Hepatocyte (in vitro differentiated cells): Measurements from ENCODE around the gene MPP1.

ENCODE experiments used
- CTCF ChIP-seq: fragments of 200-600 bp; sonication (generic); IDR thresholded peaks from 2 replicates; pipeline ENCODE4 v1.5.1; 2016; ENCODE audit warnings: antibody characterized with exemption, mild to moderate bottlenecking; ENCODE audit not compliant: poor library complexity
- EZH2 ChIP-seq: fragments of 200-600 bp; sonication (generic); IDR thresholded peaks from 2 replicates; pipeline ENCODE4 v1.6.1; 2016; ENCODE audit warnings: antibody characterized with exemption, mild to moderate bottlenecking, borderline replicate concordance
- EZH2phosphoT487 ChIP-seq: fragments of 200-600 bp; sonication (generic); IDR thresholded peaks from one replicate; pipeline ENCODE4 v1.6.1; 2018; ENCODE audit warnings: antibody characterized with exemption, mild to moderate bottlenecking, low read depth, moderate library complexity; ENCODE audit not compliant: unreplicated experiment, severe bottlenecking

DNA sequence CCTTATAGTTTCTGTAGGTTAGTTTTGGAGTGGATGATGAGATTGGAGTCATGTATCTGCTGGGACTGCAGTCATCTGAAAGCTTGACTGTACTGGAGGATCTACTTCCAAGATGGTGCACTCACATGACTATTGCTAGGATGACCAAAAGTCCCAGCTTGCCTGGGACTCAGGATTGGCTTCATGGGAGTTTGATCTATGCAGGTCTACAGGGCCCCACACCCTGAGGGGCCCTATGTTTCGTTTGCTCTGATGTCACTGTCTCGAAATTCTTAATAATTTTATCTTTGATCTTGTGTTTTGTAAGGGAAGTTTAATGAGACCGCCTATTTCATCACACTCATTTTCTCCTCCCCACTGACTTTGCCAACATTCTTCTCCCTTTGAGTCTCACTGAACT, 29.3 kb upstream of the MPP1 start, which contains the start of gene SMIM9:
- TF ChIP-seq CTCF, result no peak
- no peak for TF ChIP-seq EZH2phosphoT487
- no peak for TF ChIP-seq EZH2
